Epidermal melanocyte (primary cell): ENCODE data around the gene PPP1R15A.
"Not testable (repeated sequence)": the region's sequence is repeated elsewhere in the genome, so short reads cannot be mapped to it uniquely, and the experiment has no call there.

ENCODE experiments used
- DNase-seq: peaks from one replicate; pipeline ENCODE4 v3.0.0; 2011; ENCODE audit warnings: low spot score; ENCODE audit not compliant: insufficient read length

Gene PPP1R15A

GRCh38 chr19:48859711-48860572 is 12.3 kb upstream of the PPP1R15A start:
- no peak for DNase-seq

DNA sequence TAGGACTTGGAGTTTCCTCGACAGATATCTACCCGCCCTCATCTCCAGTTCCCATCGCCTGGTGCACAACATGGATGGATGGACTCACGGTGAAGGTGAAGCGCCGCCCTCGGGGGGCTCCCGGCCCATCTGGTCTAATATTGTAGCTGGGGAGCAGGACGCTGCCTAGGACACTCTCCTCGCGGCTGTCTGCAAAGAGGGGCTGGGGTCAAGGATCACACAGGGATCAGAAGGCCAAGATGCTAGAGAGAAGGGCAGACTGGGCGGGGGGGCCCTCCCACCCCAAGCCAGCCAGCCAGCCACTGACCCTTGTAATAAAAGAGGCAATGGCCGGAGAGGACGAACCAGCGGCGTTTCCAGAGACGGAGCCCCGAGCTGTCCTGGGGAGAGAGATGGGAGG is 10.9 kb upstream of the PPP1R15A start:
- DNase-seq = no peak

DNA sequence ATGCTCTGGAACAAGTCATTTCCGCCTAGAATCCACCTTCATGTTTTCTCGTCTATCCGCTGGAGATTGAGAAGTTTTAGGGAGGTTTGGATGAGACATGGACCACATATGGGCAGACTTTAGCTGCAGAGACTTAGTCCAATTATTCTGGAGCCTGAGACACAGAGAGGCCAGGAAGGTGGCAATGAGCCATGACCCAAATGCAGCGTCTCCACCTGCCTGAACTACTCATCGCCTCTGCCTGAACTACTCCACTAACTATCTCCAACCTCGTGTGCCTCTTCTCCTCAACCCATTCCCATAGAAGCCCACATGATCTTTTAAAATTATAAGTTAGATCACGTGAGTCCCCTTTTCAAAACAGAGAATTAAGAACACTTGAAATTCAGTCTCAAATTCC is 9.4 kb upstream of the PPP1R15A start:
- DNase-seq = no peak

- DNase-seq = no peak
Observed at GRCh38 chr19:48866692-48867091, 5.5 kb upstream of the PPP1R15A start.

DNA sequence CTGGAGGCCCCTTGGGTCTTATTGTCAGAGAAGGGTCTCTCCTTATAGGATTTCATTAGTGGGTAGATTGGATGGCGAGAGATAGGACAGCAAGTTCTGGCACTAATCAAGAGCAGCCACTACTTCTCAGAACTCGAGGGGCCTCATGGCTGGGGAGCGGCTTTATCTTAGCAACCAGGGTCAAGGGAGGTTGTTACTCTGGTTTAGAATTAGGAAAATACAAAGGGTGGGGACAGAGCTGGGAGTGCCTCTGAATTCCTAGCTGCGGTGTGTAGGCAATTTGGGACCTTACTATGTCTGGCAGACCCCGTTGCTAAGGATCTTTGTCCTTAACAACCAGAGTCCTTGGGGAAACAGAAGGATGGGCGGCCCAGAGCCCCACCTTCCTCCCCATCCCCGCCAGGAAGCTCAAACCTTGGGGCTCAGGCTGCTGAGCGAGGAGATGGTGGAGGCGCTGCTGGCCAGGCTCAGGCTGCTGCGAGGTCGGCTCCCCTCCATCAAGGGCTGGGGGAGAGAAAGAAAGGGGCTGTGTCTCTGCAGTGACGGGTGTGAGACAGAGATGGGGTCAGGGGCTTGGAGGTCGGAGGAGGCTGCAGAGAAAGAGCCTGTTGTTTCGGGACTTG is 5.0 kb upstream of the PPP1R15A start:
- DNase-seq = no peak

GRCh38 chr19:48867746-48868113 is 4.5 kb upstream of the PPP1R15A start:
- no peak for DNase-seq

DNA sequence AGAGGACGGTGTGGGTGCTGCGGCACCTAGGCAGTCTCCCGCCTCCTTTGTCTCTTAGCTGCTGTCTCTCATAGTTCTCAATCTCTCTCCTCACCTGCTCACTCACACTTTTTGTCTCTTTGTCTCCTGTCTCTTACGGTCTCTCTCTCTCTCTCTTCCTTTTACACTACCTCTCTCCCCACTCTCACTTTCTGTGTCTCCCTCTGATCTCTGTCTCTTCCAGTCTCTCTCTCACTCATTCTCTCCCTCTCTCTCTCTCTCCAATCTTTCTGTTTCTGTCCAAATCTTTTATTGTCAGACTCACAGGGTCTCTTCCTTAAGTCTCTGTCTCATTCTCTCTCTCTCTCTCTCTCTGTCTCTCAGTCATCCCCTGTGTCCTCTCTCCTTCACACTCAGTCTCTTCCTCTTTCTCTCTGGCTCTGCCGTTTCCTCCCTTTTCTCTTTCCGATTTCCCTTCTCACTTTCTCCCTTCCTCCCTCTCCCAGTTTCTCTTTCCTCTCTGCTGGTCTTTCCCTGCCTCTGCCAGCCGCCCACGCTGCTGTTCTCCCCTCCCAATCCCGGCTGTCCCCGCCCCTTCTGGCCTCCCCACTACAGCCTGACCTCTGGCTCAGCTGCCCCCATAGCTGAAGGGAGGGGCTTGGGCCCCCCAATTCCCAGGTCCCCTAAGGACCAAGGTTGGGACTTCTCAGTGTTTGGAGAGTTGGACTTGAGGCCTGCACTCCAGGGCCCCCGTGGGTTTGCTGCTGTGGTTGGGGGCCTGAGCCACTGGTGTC is 3.9 kb upstream of the PPP1R15A start, which contains the start of gene PLEKHA4:
TSS of gene PLEKHA4 (minus strand) at position 504 of the 773 bp plus-strand sequence. CDS start 997 bp downstream, outside the sequence.
- no peak for DNase-seq

GRCh38 chr19:48870048-48870447 is 2.2 kb upstream of the PPP1R15A start:
- no peak for DNase-seq

- not testable (repeated sequence) for DNase-seq
Observed at GRCh38 chr19:48871471-48872181, 595 bp upstream of the PPP1R15A start.

GRCh38 chr19:48872884-48873475 is 759 bp downstream of the PPP1R15A start:
- peak; percentile 88 for DNase-seq

DNA sequence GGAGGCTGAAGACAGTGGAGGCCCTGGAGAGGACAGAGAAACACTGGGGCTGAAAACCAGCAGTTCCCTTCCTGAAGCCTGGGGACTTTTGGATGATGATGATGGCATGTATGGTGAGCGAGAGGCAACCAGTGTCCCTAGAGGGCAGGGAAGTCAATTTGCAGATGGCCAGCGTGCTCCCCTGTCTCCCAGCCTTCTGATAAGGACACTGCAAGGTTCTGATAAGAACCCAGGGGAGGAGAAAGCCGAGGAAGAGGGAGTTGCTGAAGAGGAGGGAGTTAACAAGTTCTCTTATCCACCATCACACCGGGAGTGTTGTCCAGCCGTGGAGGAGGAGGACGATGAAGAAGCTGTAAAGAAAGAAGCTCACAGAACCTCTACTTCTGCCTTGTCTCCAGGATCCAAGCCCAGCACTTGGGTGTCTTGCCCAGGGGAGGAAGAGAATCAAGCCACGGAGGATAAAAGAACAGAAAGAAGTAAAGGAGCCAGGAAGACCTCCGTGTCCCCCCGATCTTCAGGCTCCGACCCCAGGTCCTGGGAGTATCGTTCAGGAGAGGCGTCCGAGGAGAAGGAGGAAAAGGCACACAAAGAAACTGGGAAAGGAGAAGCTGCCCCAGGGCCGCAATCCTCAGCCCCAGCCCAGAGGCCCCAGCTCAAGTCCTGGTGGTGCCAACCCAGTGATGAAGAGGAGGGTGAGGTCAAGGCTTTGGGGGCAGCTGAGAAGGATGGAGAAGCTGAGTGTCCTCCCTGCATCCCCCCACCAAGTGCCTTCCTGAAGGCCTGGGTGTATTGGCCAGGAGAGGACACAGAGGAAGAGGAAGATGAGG is 1.5 kb downstream of the PPP1R15A start:
- no peak for DNase-seq

GRCh38 chr19:48874303-48875135 is 2.3 kb downstream of the PPP1R15A start:
- DNase-seq = no peak

DNA sequence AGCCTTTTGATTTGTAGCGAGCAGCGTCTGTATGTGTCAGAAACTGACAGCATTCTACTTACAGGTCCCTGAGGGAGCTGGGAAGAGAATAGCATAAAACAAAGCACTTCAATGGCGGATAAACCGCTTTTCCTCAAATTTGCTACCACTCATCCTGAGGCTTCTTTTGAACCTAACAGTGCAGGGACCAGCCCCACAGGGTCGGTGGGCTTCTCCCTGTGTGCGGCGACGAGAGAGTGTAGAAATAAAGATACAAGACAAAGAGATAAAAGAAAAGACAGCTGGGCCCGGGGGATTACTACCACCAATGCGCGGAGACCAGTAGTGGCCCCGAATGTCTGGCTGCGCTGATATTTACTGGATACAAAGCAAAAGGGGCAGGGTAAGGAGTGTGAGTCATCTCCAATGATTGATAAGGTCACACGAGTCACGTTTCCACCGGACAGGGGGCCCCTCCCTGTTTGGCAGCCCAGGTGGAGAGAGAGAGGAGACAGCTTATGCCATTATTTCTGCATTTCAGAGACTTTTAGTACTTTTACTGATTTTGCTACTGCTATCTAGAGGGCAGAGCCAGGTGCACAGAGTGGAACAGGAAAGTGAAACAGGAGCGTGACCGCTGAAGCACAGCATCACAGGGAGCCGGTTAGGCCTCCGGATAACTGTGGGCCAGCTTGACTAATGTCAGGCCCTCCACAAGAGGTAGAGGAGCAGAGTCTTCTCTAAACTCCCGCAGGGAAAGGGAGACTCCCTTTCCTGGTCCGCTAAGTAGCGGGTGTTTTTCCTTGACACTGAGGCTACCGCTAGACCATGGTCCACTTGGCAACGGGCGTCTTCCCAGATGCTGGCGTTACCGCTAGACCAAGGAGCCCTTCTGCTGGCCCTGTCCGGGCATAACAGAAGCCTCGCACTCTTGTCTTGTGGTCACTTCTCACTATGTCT is 4.1 kb downstream of the PPP1R15A start:
- DNase-seq = not testable (repeated sequence)

- DNase-seq = no peak
Observed at GRCh38 chr19:48877855-48878195, 5.6 kb downstream of the PPP1R15A start.

DNA sequence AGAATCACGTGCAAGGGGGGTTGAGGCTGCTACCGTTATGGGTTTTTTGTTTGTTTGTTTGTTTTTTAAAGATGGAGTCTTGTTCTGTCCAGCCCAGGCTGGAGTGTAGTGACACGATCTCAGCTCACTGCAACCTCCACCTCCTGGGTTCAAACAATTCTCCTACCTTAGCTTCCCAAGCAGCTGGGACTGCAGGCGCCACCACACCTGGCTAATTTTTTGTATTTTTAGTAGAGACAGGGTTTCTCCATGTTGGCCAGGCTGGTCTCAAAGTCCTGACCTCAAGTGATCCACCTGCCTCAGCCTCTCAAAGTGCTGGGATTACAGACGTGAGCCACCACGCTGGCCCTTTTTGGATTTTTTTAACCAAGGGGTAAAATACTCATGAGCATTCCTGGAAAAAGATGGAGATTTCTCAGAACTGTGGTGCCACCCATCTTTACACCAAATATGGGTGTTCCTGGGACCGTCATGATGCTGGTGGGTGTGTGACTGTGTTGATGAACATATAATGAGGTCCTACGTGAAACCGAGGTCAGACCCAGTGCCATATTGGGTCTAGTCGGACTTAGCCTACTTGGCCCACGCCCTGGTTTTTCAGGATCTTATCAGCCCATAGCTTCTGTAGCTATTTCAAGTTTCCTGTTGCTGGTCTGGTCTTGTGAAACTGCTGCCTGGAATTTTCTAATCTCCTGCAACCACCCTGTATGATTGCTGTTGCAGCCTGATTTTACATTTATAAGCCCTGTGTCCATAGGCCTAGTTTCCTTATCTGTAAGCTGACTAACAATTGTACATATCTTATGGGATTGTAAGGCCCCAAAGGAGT is 6.2 kb downstream of the PPP1R15A start:
- no peak for DNase-seq

GRCh38 chr19:48879025-48879637 is 6.9 kb downstream of the PPP1R15A start:
- no peak for DNase-seq

- DNase-seq = not testable (repeated sequence)
Observed at GRCh38 chr19:48879696-48880095, 7.5 kb downstream of the PPP1R15A start.
